GM19324 (cell line): ENCODE measurements around the gene RUVBL2.
"Not testable (repeated sequence)": the region's sequence is repeated elsewhere in the genome, so short reads cannot be mapped to it uniquely, and the experiment has no call there.

Experiments used
- ATAC-seq: cut with Tn5 transposase; IDR thresholded peaks from one replicate; pipeline ENCODE4 v1.9.1; 2021; ENCODE audit warnings: mild to moderate bottlenecking, moderate library complexity; ENCODE audit not compliant: unreplicated experiment, low FRiP score

Gene RUVBL2

DNA sequence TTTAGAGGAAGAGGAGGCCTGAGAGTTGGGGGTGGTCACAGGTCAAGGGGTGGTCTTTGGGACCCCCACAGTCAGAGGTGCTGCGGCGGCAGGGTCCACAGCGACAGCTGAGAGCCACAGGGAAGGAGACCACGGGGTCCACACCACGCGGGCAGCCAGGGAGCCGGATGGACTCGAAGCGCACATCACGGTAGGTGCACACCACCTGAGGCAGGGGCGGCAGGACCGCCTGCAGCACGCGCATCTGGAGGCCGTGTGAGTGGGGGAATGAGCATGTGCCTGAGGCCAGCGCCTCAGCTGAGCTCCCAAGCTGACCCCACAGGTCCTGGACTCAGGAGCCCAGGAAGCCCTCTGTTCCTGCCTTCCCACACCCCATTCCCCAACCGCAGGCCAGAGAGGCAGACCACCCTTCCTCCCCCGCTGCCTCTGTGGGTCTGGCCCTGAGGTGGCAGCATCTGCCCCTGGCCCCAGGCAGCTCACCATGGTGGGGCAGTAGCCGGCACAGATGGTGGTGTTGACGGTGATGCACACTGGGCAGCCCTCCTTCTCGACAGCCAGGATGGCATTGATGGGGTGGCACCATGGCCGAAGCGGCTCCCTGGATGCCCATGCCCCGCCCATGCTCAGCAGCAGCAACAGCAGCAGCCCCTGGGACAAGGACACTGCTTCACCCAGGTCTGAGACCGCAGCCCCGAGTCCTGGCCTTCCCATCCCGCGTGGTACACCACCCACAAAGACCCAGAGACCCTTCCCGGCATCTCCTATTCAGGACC is 22.6 kb downstream of the RUVBL2 start:
- ATAC-seq = no peak

DNA sequence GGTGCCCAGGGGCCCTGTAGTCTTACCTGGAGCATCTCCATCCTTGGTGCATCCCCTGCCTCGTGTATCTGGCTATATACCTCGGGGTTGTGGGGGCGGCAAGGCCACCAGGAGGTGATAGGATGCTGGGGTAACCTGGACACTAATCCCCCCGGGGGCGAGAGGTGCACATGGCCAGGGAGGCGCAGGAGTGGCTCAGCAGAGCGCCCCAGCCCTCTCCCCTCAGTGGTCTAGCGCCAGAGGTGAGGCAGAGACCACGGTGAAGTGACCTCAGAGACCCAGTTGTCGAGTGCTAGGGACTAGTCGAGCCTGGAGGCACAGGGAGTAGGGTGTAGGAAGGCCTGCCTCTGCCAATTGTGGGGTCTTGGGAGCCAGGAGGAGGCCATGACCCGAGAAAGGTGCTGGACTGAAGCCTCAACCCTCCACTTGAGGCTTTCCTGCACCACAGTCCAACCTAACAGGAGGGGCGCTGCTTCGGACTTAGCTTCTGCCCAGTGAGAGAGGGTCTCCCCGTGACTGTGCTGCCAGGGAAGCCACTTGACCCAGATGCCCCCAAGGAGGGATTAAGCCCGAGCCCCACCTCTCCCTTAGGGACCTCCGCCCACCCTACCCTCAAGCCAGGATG is 23.5 kb downstream of the RUVBL2 start, which contains the start of gene LHB:
LHB (minus strand) TSS at position 51 of the 625 bp plus-strand sequence; CDS start at position 41, 10 bp downstream.
- no peak for ATAC-seq

GRCh38 chr19:49017666-49018351 is 24.1 kb downstream of the RUVBL2 start:
- peak; percentile 43 for ATAC-seq

- ATAC-seq = not testable (repeated sequence)
Observed at GRCh38 chr19:49018388-49019241, 24.9 kb downstream of the RUVBL2 start.

- ATAC-seq = no peak
Observed at GRCh38 chr19:49019242-49019932, 25.7 kb downstream of the RUVBL2 start.

- no peak for ATAC-seq
Observed at GRCh38 chr19:49020342-49020741, 26.7 kb downstream of the RUVBL2 start.

- ATAC-seq = no peak
Observed at GRCh38 chr19:49020931-49021895, 27.5 kb downstream of the RUVBL2 start.

DNA sequence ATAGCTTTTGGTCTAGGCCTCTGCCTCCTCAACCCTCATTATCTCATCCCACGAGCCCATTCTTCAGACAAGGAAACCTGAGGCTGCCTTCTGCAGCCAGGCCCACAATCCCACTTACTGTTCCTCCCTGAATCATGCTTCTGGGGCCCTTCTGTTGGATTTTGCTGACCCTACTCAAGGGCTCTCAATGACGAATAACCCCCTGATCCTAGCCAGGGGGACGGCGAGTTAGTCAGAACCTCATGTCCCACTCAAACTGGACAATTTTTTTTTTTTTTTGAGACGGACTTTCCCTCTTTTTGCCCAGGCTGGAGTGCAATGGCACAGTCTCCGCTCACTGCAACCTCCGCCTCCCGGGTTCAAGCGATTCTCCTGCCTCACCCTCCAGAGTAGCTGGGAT is 28.4 kb downstream of the RUVBL2 start:
- ATAC-seq = no peak

DNA sequence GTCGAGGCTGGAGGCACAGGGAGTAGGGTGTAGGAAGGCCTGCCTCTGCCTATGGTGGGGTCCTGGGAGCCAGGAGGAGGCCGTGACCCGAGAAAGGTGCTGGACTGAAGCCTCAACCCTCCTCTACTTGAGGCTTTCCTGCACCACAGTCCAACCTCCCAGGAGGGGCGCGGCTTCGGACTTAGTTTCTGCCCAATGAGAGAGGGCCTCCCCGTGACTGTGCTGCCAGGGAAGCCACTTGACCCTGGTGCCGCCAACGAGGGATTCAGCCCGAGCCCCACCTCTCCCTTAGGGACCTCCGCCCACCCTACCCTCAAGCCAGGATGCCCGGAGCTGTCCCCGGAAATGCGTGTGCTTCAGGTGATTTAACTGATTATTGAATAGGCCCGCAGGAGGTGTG is 30.5 kb downstream of the RUVBL2 start, which contains the start of gene CGB3:
CGB3 (minus strand) TSS at position 101 of the 400 bp plus-strand sequence. CDS start 362 bp downstream, outside the sequence.
- not testable (repeated sequence) for ATAC-seq

- not testable (repeated sequence) for ATAC-seq
Observed at GRCh38 chr19:49025088-49025487, 31.4 kb downstream of the RUVBL2 start.

DNA sequence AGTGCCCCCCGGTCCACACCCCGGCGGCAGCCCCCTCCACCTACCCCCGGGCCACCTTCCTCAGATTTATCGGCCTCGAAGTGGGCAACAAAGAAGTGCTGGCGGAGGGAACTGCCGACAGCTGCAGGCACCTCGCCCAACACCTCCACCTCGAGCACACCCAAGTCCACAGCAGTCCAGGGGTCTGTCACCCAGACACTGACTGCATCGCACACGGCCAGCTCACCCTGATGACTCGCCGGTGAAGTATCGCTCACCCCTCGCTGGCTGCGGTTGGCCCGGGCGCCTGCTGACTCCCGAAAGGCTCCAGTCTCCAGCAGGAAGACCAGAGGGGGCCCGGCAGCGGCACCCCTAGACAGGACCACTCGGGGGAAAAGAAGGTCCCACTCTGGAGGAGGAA is 31.9 kb downstream of the RUVBL2 start:
- ATAC-seq = not testable (repeated sequence)

GRCh38 chr19:49028686-49029085 is 35.0 kb downstream of the RUVBL2 start:
- not testable (repeated sequence) for ATAC-seq

GRCh38 chr19:49029749-49030148 is 36.1 kb downstream of the RUVBL2 start:
- ATAC-seq = not testable (repeated sequence)

DNA sequence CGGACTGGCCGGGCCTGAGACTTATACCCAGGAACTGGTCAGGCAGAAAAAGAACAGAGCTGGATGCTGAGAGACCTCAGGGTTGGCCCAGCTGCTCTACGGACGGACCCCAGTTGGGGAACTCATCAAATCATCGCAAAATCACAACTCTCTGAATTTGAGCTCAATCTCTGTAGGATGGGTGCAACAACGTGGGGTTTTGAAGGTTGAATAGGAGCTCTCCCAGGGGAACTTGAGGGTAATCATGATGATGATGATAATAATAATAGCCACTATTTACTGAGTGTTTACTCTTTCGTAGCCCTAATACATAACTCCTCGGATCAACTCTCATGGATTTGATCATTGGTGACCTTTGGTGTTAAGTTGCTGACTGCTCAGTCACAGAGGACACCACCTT is 36.6 kb downstream of the RUVBL2 start:
- ATAC-seq = not testable (repeated sequence)

- ATAC-seq = not testable (repeated sequence)
Observed at GRCh38 chr19:49031642-49032301, 38.1 kb downstream of the RUVBL2 start, which contains the start of gene CGB2. CGB2 (plus strand) TSS chr19:49031890; CDS start chr19:49032096, 206 bp downstream.

- ATAC-seq = not testable (repeated sequence)
Observed at GRCh38 chr19:49036815-49037214, 43.1 kb downstream of the RUVBL2 start, which contains the start of gene CGB1. CGB1 (minus strand) TSS chr19:49036895; CDS start chr19:49036711, 184 bp downstream.

DNA sequence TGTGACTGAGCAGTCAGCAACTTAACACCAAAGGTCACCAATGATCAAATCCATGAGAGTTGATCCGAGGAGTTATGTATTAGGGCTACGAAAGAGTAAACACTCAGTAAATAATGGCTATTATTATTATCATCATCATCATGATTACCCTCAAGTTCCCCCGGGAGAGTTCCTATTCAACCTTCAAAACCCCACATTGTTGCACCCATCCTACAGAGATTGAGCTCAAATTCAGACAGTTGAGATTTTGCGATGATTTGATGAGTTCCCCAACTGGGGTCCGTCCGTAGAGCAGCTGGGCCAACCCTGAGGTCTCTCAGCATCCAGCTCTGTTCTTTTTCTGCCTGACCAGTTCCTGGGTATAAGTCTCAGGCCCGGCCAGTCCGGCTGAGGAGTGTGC is 44.4 kb downstream of the RUVBL2 start:
- not testable (repeated sequence) for ATAC-seq
